IMR-90 (cell line): Measurements from ENCODE around the gene B3GNT9. TPM values are rescaled to one million over a fixed set of nuclear protein-coding genes. Genes with fewer than 3 reads are reported as not detected.

ENCODE experiments used
- ATAC-seq: fragments of 200-7000 bp; cut with Tn5 transposase; 2 replicates; pipeline ENCODE4 v1.9.1; 2020; ENCODE audit warnings: low read depth, mild to moderate bottlenecking, moderate library complexity
- BruUV-seq: library from RNA; stranded (reverse); fragments of 400-500 nt; replicated peaks from 2 replicates; lab custom pipeline; 2021; lab: Mats Ljungman, UMichigan
- CTCF ChIA-PET: fragments of 300-600 bp; formaldehyde crosslinking; extraction: SDS; loops from one replicate; lab custom pipeline; 2021; ENCODE audit warnings: antibody characterized with exemption; lab: Yijun Ruan, JAX
- POLR2A ChIA-PET: fragments of 300-600 bp; sonication (Branson Sonifier 250); formaldehyde crosslinking; loops from one replicate; lab custom pipeline; 2022; ENCODE audit warnings: antibody characterized with exemption; ENCODE audit not compliant: unreplicated experiment; lab: Charles Lee
- DNase-seq: peaks from one replicate; pipeline ENCODE4 v3.0.0; 2013
- H2AFZ ChIP-seq: replicated peaks from 2 replicates; pipeline ENCODE3; 2013; ENCODE audit warnings: low read length, mild to moderate bottlenecking; ENCODE audit not compliant: poor library complexity
- H2AK5ac ChIP-seq: 2 replicates; pipeline ENCODE4 v1.6.1; 2013; ENCODE audit warnings: low read depth, low read length, inconsistent platforms
- H2AK9ac ChIP-seq: replicated peaks from 2 replicates; pipeline ENCODE3; 2013; ENCODE audit warnings: mild to moderate bottlenecking, low read depth, low read length, moderate library complexity; ENCODE audit not compliant: poor library complexity
- H2BK120ac ChIP-seq: 2 replicates; pipeline ENCODE4 v1.6.1; 2013; ENCODE audit warnings: low read depth, low read length, inconsistent platforms
- H2BK15ac ChIP-seq: 3 replicates; pipeline ENCODE4 v1.6.1; 2013; ENCODE audit warnings: low read depth, low read length, inconsistent platforms
- H2BK20ac ChIP-seq: 2 replicates; pipeline ENCODE4 v1.6.1; 2013; ENCODE audit warnings: low read depth, mild to moderate bottlenecking, inconsistent platforms, low read length, moderate library complexity
- H2BK5ac ChIP-seq: 2 replicates; pipeline ENCODE4 v1.6.1; 2013; ENCODE audit warnings: mild to moderate bottlenecking, low read depth, low read length, inconsistent platforms; ENCODE audit not compliant: poor library complexity, severe bottlenecking
- H3K14ac ChIP-seq: replicated peaks from 2 replicates; pipeline ENCODE4 v1.6.1; 2013; ENCODE audit warnings: low read depth, low read length, inconsistent platforms
- H3K18ac ChIP-seq: 2 replicates; pipeline ENCODE4 v1.6.1; 2013; ENCODE audit warnings: low read depth, low read length, control low read depth
- H3K23ac ChIP-seq: 2 replicates; pipeline ENCODE4 v1.6.1; 2013; ENCODE audit warnings: low read depth, low read length, inconsistent platforms
- H3K27ac ChIP-seq: 2 replicates; pipeline ENCODE4 v1.5.1; 2013; ENCODE audit warnings: mild to moderate bottlenecking, control low read depth, low read length; ENCODE audit not compliant: insufficient read depth
- H3K27me3 ChIP-seq: 2 replicates; pipeline ENCODE4 v1.6.1; 2013; ENCODE audit warnings: low read length; ENCODE audit not compliant: control insufficient read depth, insufficient read depth
- H3K36me3 ChIP-seq: 2 replicates; pipeline ENCODE4 v1.6.1; 2013; ENCODE audit warnings: low read length, mixed read lengths; ENCODE audit not compliant: control insufficient read depth, insufficient read depth
- H3K4ac ChIP-seq: 2 replicates; pipeline ENCODE4 v1.6.1; 2013; ENCODE audit warnings: low read depth, low read length, inconsistent platforms
- H3K4me1 ChIP-seq: 2 replicates; pipeline ENCODE4 v1.6.1; 2013; ENCODE audit warnings: low read length, mixed read lengths; ENCODE audit not compliant: control insufficient read depth, insufficient read depth
- H3K4me2 ChIP-seq: 2 replicates; pipeline ENCODE4 v1.6.1; 2013; ENCODE audit warnings: low read depth, mild to moderate bottlenecking, control low read depth, low read length, moderate library complexity
- H3K4me3 ChIP-seq: 2 replicates; pipeline ENCODE4 v1.5.1; 2013; ENCODE audit warnings: low read depth, mild to moderate bottlenecking, control low read depth, low read length, moderate library complexity; ENCODE audit not compliant: insufficient read depth
- H3K56ac ChIP-seq: 2 replicates; pipeline ENCODE4 v1.6.1; 2013; ENCODE audit warnings: low read length, inconsistent platforms; ENCODE audit not compliant: insufficient read depth; ENCODE audit errors: extremely low read depth
- H3K79me1 ChIP-seq, 2 experiments: 2 replicates each; pipeline ENCODE4 v1.6.1; 2013; ENCODE audit warnings: low read length in 2 of 2, inconsistent platforms in 1 of 2, low read depth in 1 of 2
- H3K9ac ChIP-seq: 2 replicates; pipeline ENCODE4 v1.6.1; 2013; ENCODE audit warnings: low read depth, low read length, control low read depth
- H3K9me1 ChIP-seq: 2 replicates; pipeline ENCODE4 v1.6.1; 2013; ENCODE audit warnings: low read length, inconsistent platforms; ENCODE audit not compliant: insufficient read depth
- H3K9me3 ChIP-seq: 2 replicates; pipeline ENCODE4 v1.6.1; 2013; ENCODE audit warnings: low read length; ENCODE audit not compliant: control insufficient read depth, insufficient read depth
- H4K20me1 ChIP-seq: 2 replicates; pipeline ENCODE4 v1.6.1; 2013; ENCODE audit warnings: low read length, inconsistent platforms; ENCODE audit not compliant: insufficient read depth
- H4K5ac ChIP-seq: 2 replicates; pipeline ENCODE4 v1.6.1; 2013; ENCODE audit warnings: mild to moderate bottlenecking, low read depth, low read length, control low read depth
- H4K8ac ChIP-seq, 2 experiments: 2 replicates each; pipeline ENCODE4 v1.6.1; 2013; ENCODE audit warnings: low read depth in 2 of 2, low read length in 2 of 2, control low read depth in 1 of 2, inconsistent platforms in 1 of 2
- H4K91ac ChIP-seq: 2 replicates; pipeline ENCODE4 v1.6.1; 2013; ENCODE audit warnings: low read depth, low read length, inconsistent platforms; ENCODE audit not compliant: insufficient read depth
- ELK1 ChIP-seq: fragments of 150-350 bp; IDR thresholded peaks from 2 replicates; pipeline ENCODE4 v1.6.1; 2016; ENCODE audit warnings: low read depth, mild to moderate bottlenecking, low read length, moderate library complexity, borderline replicate concordance
- SMC3 ChIP-seq: fragments of 150-350 bp; IDR thresholded peaks from 2 replicates; pipeline ENCODE4 v1.6.1; 2016; ENCODE audit warnings: low read depth, mild to moderate bottlenecking, antibody characterized with exemption, low read length, moderate library complexity
- WGBS, 2 experiments: methylation state at CpG; one replicate each; pipeline versions ENCODE4 v1.1.5 to v1.1.7; 2013; ENCODE audit warnings: missing lambda C conversion rate in 2 of 2; ENCODE audit not compliant: insufficient read length in 1 of 2; ENCODE audit errors: extremely low coverage in 2 of 2; 5-methylcytosine and 5-hydroxymethylcytosine counted together
- dilution Hi-C: fragments of 300-500 bp; cut with HindIII; formaldehyde crosslinking; loops from one replicate; pipeline ENCODE4 v1.14.3; 2018; ENCODE audit warnings: low sequenced_read_pairs; ENCODE audit not compliant: unreplicated experiment
- in situ Hi-C: fragments of 300-500 bp; cut with MboI; formaldehyde crosslinking; loops from 3 replicates; pipeline ENCODE4 v1.14.3; 2019; ENCODE audit warnings: low sequenced_read_pairs, inconsistent platforms, mixed read lengths
- intact Hi-C: fragments of 100-400 bp; cut with micrococcal nuclease; formaldehyde crosslinking; loops from 2 replicates; pipeline ENCODE4 v1.10.0; 2022
- polyA plus RNA-seq, 3 experiments: library from polyadenylated mRNA; depleted of rRNA; stranded (reverse); fragments of >200 nt; gene quantifications; 2 replicates each; pipeline ENCODE4 v1.2.3, GENCODE V29; 2012; ENCODE audit warnings: low replicate concordance in 1 of 3
- total RNA-seq: library from RNA; depleted of rRNA; stranded (reverse); fragments of >200 nt; gene quantifications from 2 replicates; pipeline ENCODE4 v1.2.3, GENCODE V29; 2012

Gene B3GNT9
- total and polyA plus RNA-seq, 2 of the 4 experiments (the other 2 are of a cell fraction): 5.0 to 12.0 TPM

- Histone ChIP-seq H2AFZ (no peak overlapping the region), H3K18ac (no peak overlapping the region), H4K20me1 (no peaks in the 10 kb centered on the region), H3K4me1 (peaks cover 34% of the 10 kb centered on the region), H3K14ac (no peak overlapping the region), H3K9me1 (peaks cover 17% of the 10 kb centered on the region), H3K27ac (no peak overlapping the region), H3K9me3 (no peaks in the 10 kb centered on the region), H2AK5ac (no peak overlapping the region), H2BK15ac (no peak overlapping the region), H3K4me3 (no peak overlapping the region), H3K36me3 (peaks cover 3% of the 10 kb centered on the region; the same call in 1 of the 2 replicates), H4K8ac (no peak overlapping the region), H3K79me1 (peaks cover 9 to 20% of the 10 kb centered on the region in 2 experiments; a peak in 3 of 4 replicates), H3K27me3 (peaks cover 24% of the 10 kb centered on the region; the same call in 1 of the 2 replicates), H3K56ac (no peak overlapping the region), H4K5ac (no peak overlapping the region), H3K9ac (no peak overlapping the region), H2BK20ac (no peak overlapping the region), H2AK9ac (no peak overlapping the region), H2BK120ac (no peak overlapping the region), H4K91ac (no peak overlapping the region), H3K4ac (no peak overlapping the region), H3K23ac (no peak overlapping the region), H2BK5ac (no peak overlapping the region), H3K4me2 (no peak overlapping the region)
- dilution Hi-C loops (no loop called here), in situ Hi-C loops (no loop called here), intact Hi-C loops (no loop called here)
- DNase-seq: no peak
- ChIA-PET CTCF (no interaction called here), POLR2A (no interaction called here)
- BruUV-seq: no TSS peak
- TF ChIP-seq ELK1 (no peak), SMC3 (no peak)
- no peak for ATAC-seq
- 85% methylated on average over 6 of the region's 7 CpGs; no CpG with 5 or more reads in 1 of the 2 experiments for WGBS, 2 experiments
Measured at GRCh38 chr16:67167588-67167987, 16.8 kb upstream of the B3GNT9 start.
